PFSK-1 (cell line): Measurements from ENCODE around the gene CLEC1B.

Source experiments
- POLR2AphosphoS5 ChIP-seq: IDR thresholded peaks from 2 replicates; pipeline ENCODE4 v1.6.1; 2012; ENCODE audit warnings: low read depth, mild to moderate bottlenecking, control low read depth, low read length, moderate library complexity
- REST ChIP-seq, 2 experiments: IDR thresholded peaks; 2 replicates each; pipeline versions ENCODE4 v1.6.1 to v1.8.0; 2011 to 2012; ENCODE audit warnings: low read depth in 2 of 2, low read length in 2 of 2, control low read depth in 1 of 2, inconsistent platforms in 1 of 2, mild to moderate bottlenecking in 1 of 2, moderate library complexity in 1 of 2; ENCODE audit not compliant: insufficient read depth in 1 of 2
- TAF1 ChIP-seq: IDR thresholded peaks from 2 replicates; pipeline ENCODE4 v1.6.1; 2012; ENCODE audit warnings: low read length, control low read depth, borderline replicate concordance; ENCODE audit not compliant: insufficient read depth

- no peak for TF ChIP-seq TAF1
- TF ChIP-seq POLR2AphosphoS5, result no peak
- TF ChIP-seq REST (IDR thresholded peaks at IDR 0.05; ENCODE audit: insufficient read depth in 1 of 2, low read depth in 2 of 2, low read length in 2 of 2), result no peak
These were observed 26.3 kb upstream of the CLEC1B start for GRCh38 chr12:10025236-10025635.
